HepG2 (cell line): Measurements from ENCODE around the gene CPNE2. TPM values are rescaled to one million over a fixed set of nuclear protein-coding genes. Genes with fewer than 3 reads are reported as not detected.

Experiments
- EP300 ChIP-seq, 3 experiments: sonication (generic) in 1 of 3; formaldehyde crosslinking in 1 of 3; IDR thresholded peaks; 2 replicates each; pipeline versions ENCODE4 v1.5.1 to v1.6.1; 2011 to 2020; ENCODE audit warnings: low read depth in 2 of 3, low read length in 2 of 3, borderline replicate concordance in 1 of 3, improper control_type of control experiment in 1 of 3, mild to moderate bottlenecking in 1 of 3, missing genetic modification reagents in 1 of 3, moderate library complexity in 1 of 3
- MAZ ChIP-seq, 2 experiments: sonication (generic) in 1 of 2; formaldehyde crosslinking in 1 of 2; IDR thresholded peaks; 2 replicates each; pipeline versions ENCODE4 v1.5.0 to v1.6.1; 2012 to 2020; ENCODE audit warnings: low read depth in 2 of 2, mild to moderate bottlenecking in 2 of 2, borderline replicate concordance in 1 of 2, improper control_type of control experiment in 1 of 2, low read length in 1 of 2, missing genetic modification reagents in 1 of 2, moderate library complexity in 1 of 2
- NFIB ChIP-seq: sonication (generic); formaldehyde crosslinking; IDR thresholded peaks from 2 replicates; pipeline ENCODE4 v1.9.0; 2021; ENCODE audit warnings: missing genetic modification reagents, mild to moderate bottlenecking, borderline replicate concordance
- PHF20 ChIP-seq: sonication (generic); formaldehyde crosslinking; IDR thresholded peaks from 2 replicates; pipeline ENCODE4 v1.5.0; 2020; ENCODE audit warnings: mild to moderate bottlenecking, missing genetic modification reagents
- SMARCE1 ChIP-seq: fragments of 450-650 bp; IDR thresholded peaks from 2 replicates; pipeline ENCODE4 v1.6.1; 2017; ENCODE audit warnings: borderline replicate concordance
- SMC3 ChIP-seq: IDR thresholded peaks from 2 replicates; pipeline ENCODE4 v1.6.1; 2011; ENCODE audit warnings: low read length, improper control_type of control experiment
- U2AF2 ChIP-seq: fragments of 200-400 bp; formaldehyde crosslinking; IDR thresholded peaks from 2 replicates; pipeline ENCODE4 v1.6.1; 2017; ENCODE audit warnings: low read depth, mild to moderate bottlenecking, low read length
- ZKSCAN8 ChIP-seq: IDR thresholded peaks from 2 replicates; pipeline ENCODE4 v1.6.1; 2016; ENCODE audit warnings: borderline replicate concordance, missing genetic modification reagents, missing compliant biosample characterization
- ZNF33A ChIP-seq: sonication (generic); formaldehyde crosslinking; IDR thresholded peaks from 2 replicates; pipeline ENCODE4 v1.5.1; 2020; ENCODE audit warnings: missing genetic modification reagents, mild to moderate bottlenecking, moderate library complexity, borderline replicate concordance
- ZNF34 ChIP-seq: sonication (generic); formaldehyde crosslinking; IDR thresholded peaks from 2 replicates; pipeline ENCODE4 v1.4.0; 2020; ENCODE audit warnings: mild to moderate bottlenecking, missing genetic modification reagents, borderline replicate concordance
- ZNF737 ChIP-seq: sonication (generic); formaldehyde crosslinking; IDR thresholded peaks from 2 replicates; pipeline ENCODE4 v1.5.0; 2020; ENCODE audit warnings: missing genetic modification reagents, mild to moderate bottlenecking, borderline replicate concordance
- ZNF747 ChIP-seq: sonication (generic); formaldehyde crosslinking; IDR thresholded peaks from 2 replicates; pipeline ENCODE4 v1.8.1; 2023; ENCODE audit warnings: missing genetic modification reagents, mild to moderate bottlenecking, borderline replicate concordance
- ZSCAN29 ChIP-seq: sonication (generic); formaldehyde crosslinking; conservative IDR thresholded peaks from 2 replicates; pipeline ENCODE4 v1.4.0; 2020; ENCODE audit warnings: mild to moderate bottlenecking, missing genetic modification reagents
- polyA plus RNA-seq, 8 experiments: library from polyadenylated mRNA; depleted of rRNA in 3 of 8; stranded (reverse) in 7 of 8; unstranded in 1 of 8; fragments of >200 nt; fragmentation: Illumina TruSeq in 4 of 8; extraction: Trizol in 4 of 8; gene quantifications; 2 replicates each; pipeline versions ENCODE4 v1.2.1 to v1.2.3, GENCODE V29; 2011 to 2016; ENCODE audit warnings: low read depth in 4 of 8, missing spikeins in 1 of 8, mixed read lengths in 1 of 8; ENCODE audit not compliant: insufficient read depth in 1 of 8
- total RNA-seq, 5 experiments: library from RNA; depleted of rRNA; stranded (reverse); fragments of >200 nt; fragmentation: Illumina TruSeq; extraction: Trizol; gene quantifications; 2 replicates each; pipeline ENCODE4 v1.2.3, GENCODE V29; 2016; ENCODE audit warnings: low read depth in 1 of 5
- TF ChIP-seq, protein P1 (sequence below): IDR thresholded peaks from 2 replicates; pipeline ENCODE4 v1.6.1; 2016; ENCODE audit warnings: missing biosample characterization, missing genetic modification reagents, low read depth
- TF ChIP-seq, protein P2 (sequence below): sonication (generic); formaldehyde crosslinking; IDR thresholded peaks from 2 replicates; pipeline ENCODE4 v1.4.0; 2020; ENCODE audit warnings: missing genetic modification reagents
- TF ChIP-seq, protein P3 (sequence below): sonication (generic); formaldehyde crosslinking; IDR thresholded peaks from 2 replicates; pipeline ENCODE4 v1.8.0; 2022; ENCODE audit warnings: missing genetic modification reagents, mild to moderate bottlenecking, moderate library complexity, borderline replicate concordance
- TF ChIP-seq, protein P4 (sequence below): sonication (generic); formaldehyde crosslinking; IDR thresholded peaks from 2 replicates; pipeline ENCODE4 v1.4.0; 2020; ENCODE audit warnings: missing genetic modification reagents, borderline replicate concordance
- TF ChIP-seq, protein P5 (sequence below): sonication (generic); formaldehyde crosslinking; IDR thresholded peaks from 2 replicates; pipeline ENCODE4 v1.4.0; 2020; ENCODE audit warnings: missing genetic modification reagents
- TF ChIP-seq, protein P6 (sequence below): sonication (generic); formaldehyde crosslinking; IDR thresholded peaks from 2 replicates; pipeline ENCODE4 v1.4.0; 2020; ENCODE audit warnings: mild to moderate bottlenecking, low read depth, missing genetic modification reagents

CPNE2 gene
- total and polyA plus RNA-seq, 2 of the 13 experiments (the other 11 are each of a cell fraction or from before 2014, with no cell fraction given), result 10.6 to 23.3 TPM

DNA sequence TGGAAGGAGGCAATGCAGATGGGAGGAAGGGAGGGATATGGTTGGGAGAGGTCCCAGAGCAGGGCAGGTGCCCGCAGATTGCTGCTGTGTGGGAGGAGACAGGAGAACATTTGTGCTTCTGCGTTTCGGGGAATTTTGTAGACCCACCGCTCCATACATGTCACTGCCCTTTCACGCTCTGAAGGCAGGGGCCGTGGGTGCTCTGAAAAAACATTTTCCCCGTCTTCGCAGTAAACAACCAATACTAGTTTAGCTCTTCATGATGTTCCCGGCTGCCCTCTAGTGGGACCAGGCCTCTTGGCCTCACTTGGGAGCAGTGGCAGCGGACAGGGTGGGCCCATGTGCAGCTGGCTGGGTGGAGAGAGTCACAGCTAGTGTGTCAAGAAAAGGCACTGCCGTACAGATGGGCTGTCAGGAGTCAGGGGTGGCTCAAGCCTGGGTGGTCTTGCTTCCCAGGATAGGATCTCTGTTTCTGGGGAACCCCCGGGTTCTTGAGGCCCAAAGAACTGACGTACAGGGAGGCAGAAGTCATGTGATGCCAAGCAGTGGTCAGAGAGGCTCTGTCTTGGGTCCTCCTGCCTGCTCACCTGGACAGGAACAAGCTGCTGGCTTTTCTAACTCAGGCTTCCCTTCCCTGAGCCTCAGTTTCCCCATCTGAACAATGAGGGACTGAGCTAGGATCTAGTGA is 46.5 kb upstream of the CPNE2 start (continued):
- TF ChIP-seq, protein P1, sequence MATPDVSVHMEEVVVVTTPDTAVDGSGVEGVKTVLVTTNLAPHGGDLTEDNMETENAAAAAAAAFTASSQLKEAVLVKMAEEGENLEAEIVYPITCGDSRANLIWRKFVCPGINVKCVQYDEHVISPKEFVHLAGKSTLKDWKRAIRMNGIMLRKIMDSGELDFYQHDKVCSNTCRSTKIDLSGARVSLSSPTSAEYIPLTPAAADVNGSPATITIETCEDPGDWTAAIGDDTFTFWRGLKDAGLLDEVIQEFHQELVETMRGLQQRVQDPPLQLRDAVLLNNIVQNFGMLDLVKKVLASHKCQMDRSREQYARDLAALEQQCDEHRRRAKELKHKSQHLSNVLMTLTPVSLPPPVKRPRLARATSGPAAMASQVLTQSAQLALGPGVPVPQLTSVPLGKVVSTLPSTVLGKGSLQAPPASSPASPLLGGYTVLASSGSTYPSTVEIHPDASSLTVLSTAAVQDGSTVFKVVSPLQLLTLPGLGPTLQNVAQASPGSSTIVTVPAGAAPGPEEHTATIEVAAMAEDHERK (CRISPR knock-in tag), result no peak
- TF ChIP-seq, protein P2, sequence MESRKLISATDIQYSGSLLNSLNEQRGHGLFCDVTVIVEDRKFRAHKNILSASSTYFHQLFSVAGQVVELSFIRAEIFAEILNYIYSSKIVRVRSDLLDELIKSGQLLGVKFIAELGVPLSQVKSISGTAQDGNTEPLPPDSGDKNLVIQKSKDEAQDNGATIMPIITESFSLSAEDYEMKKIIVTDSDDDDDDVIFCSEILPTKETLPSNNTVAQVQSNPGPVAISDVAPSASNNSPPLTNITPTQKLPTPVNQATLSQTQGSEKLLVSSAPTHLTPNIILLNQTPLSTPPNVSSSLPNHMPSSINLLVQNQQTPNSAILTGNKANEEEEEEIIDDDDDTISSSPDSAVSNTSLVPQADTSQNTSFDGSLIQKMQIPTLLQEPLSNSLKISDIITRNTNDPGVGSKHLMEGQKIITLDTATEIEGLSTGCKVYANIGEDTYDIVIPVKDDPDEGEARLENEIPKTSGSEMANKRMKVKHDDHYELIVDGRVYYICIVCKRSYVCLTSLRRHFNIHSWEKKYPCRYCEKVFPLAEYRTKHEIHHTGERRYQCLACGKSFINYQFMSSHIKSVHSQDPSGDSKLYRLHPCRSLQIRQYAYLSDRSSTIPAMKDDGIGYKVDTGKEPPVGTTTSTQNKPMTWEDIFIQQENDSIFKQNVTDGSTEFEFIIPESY, result peak; percentile 66
- TF ChIP-seq ZNF737 (no peak), PHF20 (CRISPR knock-in tag) (no peak), ZKSCAN8 (CRISPR knock-in tag) (peak; percentile 77; the same call in 1 of the 2 replicates), ZNF34 (CRISPR knock-in tag) (no peak), ZNF33A (CRISPR knock-in tag) (no peak), EP300 (IDR thresholded peaks at IDR 0.05; ENCODE audit: low read depth in 2 of 2, low read length in 2 of 2) (no peak), EP300 (CRISPR knock-in tag; IDR thresholded peaks at IDR 0.05; ENCODE audit: borderline replicate concordance) (no peak), ZNF747 (CRISPR knock-in tag) (no peak), SMC3 (peak; percentile 76), ZSCAN29 (CRISPR knock-in tag) (0 out of 2 replicates have a peak, but pooled peaks have one; percentile 46), U2AF2 (no peak), SMARCE1 (no peak), MAZ (IDR thresholded peaks at IDR 0.05; ENCODE audit: borderline replicate concordance, low read depth, low read length) (no peak), MAZ (CRISPR knock-in tag; IDR thresholded peaks at IDR 0.05; ENCODE audit: low read depth) (no peak), NFIB (CRISPR knock-in tag) (no peak)
- TF ChIP-seq, protein P3, sequence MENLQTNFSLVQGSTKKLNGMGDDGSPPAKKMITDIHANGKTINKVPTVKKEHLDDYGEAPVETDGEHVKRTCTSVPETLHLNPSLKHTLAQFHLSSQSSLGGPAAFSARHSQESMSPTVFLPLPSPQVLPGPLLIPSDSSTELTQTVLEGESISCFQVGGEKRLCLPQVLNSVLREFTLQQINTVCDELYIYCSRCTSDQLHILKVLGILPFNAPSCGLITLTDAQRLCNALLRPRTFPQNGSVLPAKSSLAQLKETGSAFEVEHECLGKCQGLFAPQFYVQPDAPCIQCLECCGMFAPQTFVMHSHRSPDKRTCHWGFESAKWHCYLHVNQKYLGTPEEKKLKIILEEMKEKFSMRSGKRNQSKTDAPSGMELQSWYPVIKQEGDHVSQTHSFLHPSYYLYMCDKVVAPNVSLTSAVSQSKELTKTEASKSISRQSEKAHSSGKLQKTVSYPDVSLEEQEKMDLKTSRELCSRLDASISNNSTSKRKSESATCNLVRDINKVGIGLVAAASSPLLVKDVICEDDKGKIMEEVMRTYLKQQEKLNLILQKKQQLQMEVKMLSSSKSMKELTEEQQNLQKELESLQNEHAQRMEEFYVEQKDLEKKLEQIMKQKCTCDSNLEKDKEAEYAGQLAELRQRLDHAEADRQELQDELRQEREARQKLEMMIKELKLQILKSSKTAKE, result no peak
- TF ChIP-seq, protein P4, sequence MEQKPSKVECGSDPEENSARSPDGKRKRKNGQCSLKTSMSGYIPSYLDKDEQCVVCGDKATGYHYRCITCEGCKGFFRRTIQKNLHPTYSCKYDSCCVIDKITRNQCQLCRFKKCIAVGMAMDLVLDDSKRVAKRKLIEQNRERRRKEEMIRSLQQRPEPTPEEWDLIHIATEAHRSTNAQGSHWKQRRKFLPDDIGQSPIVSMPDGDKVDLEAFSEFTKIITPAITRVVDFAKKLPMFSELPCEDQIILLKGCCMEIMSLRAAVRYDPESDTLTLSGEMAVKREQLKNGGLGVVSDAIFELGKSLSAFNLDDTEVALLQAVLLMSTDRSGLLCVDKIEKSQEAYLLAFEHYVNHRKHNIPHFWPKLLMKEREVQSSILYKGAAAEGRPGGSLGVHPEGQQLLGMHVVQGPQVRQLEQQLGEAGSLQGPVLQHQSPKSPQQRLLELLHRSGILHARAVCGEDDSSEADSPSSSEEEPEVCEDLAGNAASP (CRISPR knock-in tag), result 0 out of 2 replicates have a peak, but pooled peaks have one; percentile 49
- TF ChIP-seq, protein P5, sequence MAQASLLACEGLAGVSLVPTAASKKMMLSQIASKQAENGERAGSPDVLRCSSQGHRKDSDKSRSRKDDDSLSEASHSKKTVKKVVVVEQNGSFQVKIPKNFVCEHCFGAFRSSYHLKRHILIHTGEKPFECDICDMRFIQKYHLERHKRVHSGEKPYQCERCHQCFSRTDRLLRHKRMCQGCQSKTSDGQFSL, result no peak
- TF ChIP-seq, protein P6, sequence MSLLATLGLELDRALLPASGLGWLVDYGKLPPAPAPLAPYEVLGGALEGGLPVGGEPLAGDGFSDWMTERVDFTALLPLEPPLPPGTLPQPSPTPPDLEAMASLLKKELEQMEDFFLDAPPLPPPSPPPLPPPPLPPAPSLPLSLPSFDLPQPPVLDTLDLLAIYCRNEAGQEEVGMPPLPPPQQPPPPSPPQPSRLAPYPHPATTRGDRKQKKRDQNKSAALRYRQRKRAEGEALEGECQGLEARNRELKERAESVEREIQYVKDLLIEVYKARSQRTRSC, result no peak
